Hematopoietic multipotent progenitor cell (in vitro differentiated cells): ENCODE data around the gene ZNF547. TPM values are rescaled to one million over a fixed set of nuclear protein-coding genes. Genes with fewer than 3 reads are reported as not detected.

ENCODE experiments used
- total RNA-seq: library from RNA; depleted of rRNA; stranded (reverse); fragments of >200 nt; gene quantifications from one replicate; pipeline ENCODE4 v1.2.3, GENCODE V29; 2012

ZNF547 gene
- total RNA-seq, 1 donor: 1.6 TPM

Other genes with a start within 250 kb of the ZNF547 start
- not detected for gene USP29, start 243.6 kb upstream of the ZNF547 start, total RNA-seq
- not detected for gene ZIM3, start 218.3 kb upstream of the ZNF547 start, total RNA-seq
- gene DUXA, start 196.1 kb upstream of the ZNF547 start, total RNA-seq: not detected
- gene ZNF264, start 172.1 kb upstream of the ZNF547 start, total RNA-seq: 38.5 TPM
- 0.54 TPM for gene AURKC, start 132.5 kb upstream of the ZNF547 start, total RNA-seq
- gene ZNF805, start 122.9 kb upstream of the ZNF547 start, total RNA-seq: 16.7 TPM
- gene ZNF460, start 83.1 kb upstream of the ZNF547 start, total RNA-seq: 67.6 TPM
- 11.8 TPM for gene ZNF543, start 43.1 kb upstream of the ZNF547 start, total RNA-seq
- 7.0 TPM for gene ZNF304, start 12.3 kb upstream of the ZNF547 start, total RNA-seq
- gene TRAPPC2B, start within 50 bp of the ZNF547 start, total RNA-seq: 21.0 TPM
- gene ZNF548, start 26.3 kb downstream of the ZNF547 start, total RNA-seq: 40.7 TPM
- gene ZNF17, start 47.6 kb downstream of the ZNF547 start, total RNA-seq: 17.2 TPM
- gene ZNF749, start 71.8 kb downstream of the ZNF547 start, total RNA-seq: 10.8 TPM
- 1.3 TPM for gene VN1R1, start 93.6 kb downstream of the ZNF547 start, total RNA-seq
- 29.9 TPM for gene ZNF772, start 114.0 kb downstream of the ZNF547 start, total RNA-seq
- gene ZNF419, start 124.2 kb downstream of the ZNF547 start, total RNA-seq: 18.6 TPM
- 21.5 TPM for gene ZNF773, start 136.4 kb downstream of the ZNF547 start, total RNA-seq
- 5.4 TPM for gene ZNF549, start 163.8 kb downstream of the ZNF547 start, total RNA-seq
- 14.3 TPM for gene ZNF550, start 196.3 kb downstream of the ZNF547 start, total RNA-seq
- gene ZNF416, start 215.4 kb downstream of the ZNF547 start, total RNA-seq: 4.6 TPM
- 24.2 TPM for gene ZIK1, start 220.6 kb downstream of the ZNF547 start, total RNA-seq
- 5.1 TPM for gene ZNF530, start 236.3 kb downstream of the ZNF547 start, total RNA-seq